NCI-H526 treated with DMSO at 0.1 percent for 48 hours (cell line): Measurements from ENCODE around the gene CNOT4.
"Not testable (repeated sequence)": the region's sequence is repeated elsewhere in the genome, so short reads cannot be mapped to it uniquely, and the experiment has no call there.

Experiments used
- DNase-seq: peaks from one replicate; lab custom pipeline; 2025; lab: John Stamatoyannopoulos, UW

The CNOT4 gene

GRCh38 chr7:135512135-135512887 is 2.4 kb upstream of the CNOT4 start:
- DNase-seq: peak; percentile 81

- peak; percentile 25 for DNase-seq
These were observed 786 bp upstream of the CNOT4 start for GRCh38 chr7:135510592-135511183.

GRCh38 chr7:135509589-135509838 is 388 bp downstream of the CNOT4 start:
- DNase-seq: no peak

- peak; percentile 54 for DNase-seq
These were observed 866 bp downstream of the CNOT4 start for GRCh38 chr7:135508883-135509588.

GRCh38 chr7:135501402-135501801 is 8.5 kb downstream of the CNOT4 start:
- no peak for DNase-seq

- DNase-seq: no peak
These were observed 10.1 kb downstream of the CNOT4 start for GRCh38 chr7:135499818-135500217.

- DNase-seq: not testable (repeated sequence)
These were observed 12.7 kb downstream of the CNOT4 start for GRCh38 chr7:135497161-135497560.

- no peak for DNase-seq
These were observed 16.5 kb downstream of the CNOT4 start for GRCh38 chr7:135493362-135493761.

GRCh38 chr7:135492151-135492550 is 17.8 kb downstream of the CNOT4 start:
- DNase-seq: no peak

- DNase-seq: no peak
These were observed 19.1 kb downstream of the CNOT4 start for GRCh38 chr7:135490783-135491182.

GRCh38 chr7:135489791-135490190 is 20.1 kb downstream of the CNOT4 start:
- DNase-seq: no peak

- no peak for DNase-seq
These were observed 23.5 kb downstream of the CNOT4 start for GRCh38 chr7:135486261-135486920.

GRCh38 chr7:135481598-135481979 is 28.3 kb downstream of the CNOT4 start:
- DNase-seq: no peak

- DNase-seq: no peak
These were observed 28.8 kb downstream of the CNOT4 start for GRCh38 chr7:135480966-135481597.

- no peak for DNase-seq
These were observed 34.4 kb downstream of the CNOT4 start for GRCh38 chr7:135475521-135475920.

GRCh38 chr7:135469705-135470104 is 40.2 kb downstream of the CNOT4 start:
- not testable (repeated sequence) for DNase-seq

- DNase-seq: peak; percentile 34
These were observed 42.6 kb downstream of the CNOT4 start for GRCh38 chr7:135467207-135467711.

- no peak for DNase-seq
These were observed 43.3 kb downstream of the CNOT4 start for GRCh38 chr7:135466442-135467206.

- no peak for DNase-seq
These were observed 46.0 kb downstream of the CNOT4 start for GRCh38 chr7:135463908-135464307.

GRCh38 chr7:135459951-135460567 is 49.8 kb downstream of the CNOT4 start:
- no peak for DNase-seq

GRCh38 chr7:135459076-135459475 is 50.8 kb downstream of the CNOT4 start:
- DNase-seq: no peak
